Kidney (tissue), 14 donors: Measurements from ENCODE around the gene SLC48A1. TPM values are rescaled to one million over a fixed set of nuclear protein-coding genes. Genes with fewer than 3 reads are reported as not detected.

Source experiments
- DNase-seq, 5 donors: peaks; one replicate each; pipeline ENCODE4 v3.0.0-alpha.2; 2013 to 2020
- FAIRE-seq: peaks from 2 replicates; lab custom pipeline; 2012; peaks lifted over from hg19 to GRCh38; lab: Jason Lieb, UNC
- H3K27ac ChIP-seq, 2 donors: one replicate each; pipeline ENCODE4 v1.7.0; 2013; ENCODE audit warnings: low read depth in 2 of 2, low read length in 2 of 2, inconsistent platforms in 1 of 2
- H3K27me3 ChIP-seq: one replicate; pipeline ENCODE4 v1.7.1; 2013; ENCODE audit warnings: low read length, inconsistent platforms; ENCODE audit not compliant: control insufficient read depth, insufficient read depth
- H3K36me3 ChIP-seq, 3 donors: one replicate each; pipeline versions ENCODE4 v1.7.0 to v1.7.1; 2013; ENCODE audit warnings: low read length in 3 of 3, control low read depth in 1 of 3, inconsistent platforms in 1 of 3; ENCODE audit not compliant: insufficient read depth in 3 of 3, control insufficient read depth in 2 of 3
- H3K4me1 ChIP-seq, 3 donors: one replicate each; pipeline versions ENCODE4 v1.7.0 to v1.7.1; 2013; ENCODE audit warnings: low read length in 3 of 3, inconsistent platforms in 1 of 3, low read depth in 1 of 3; ENCODE audit not compliant: control insufficient read depth in 2 of 3, insufficient read depth in 2 of 3
- H3K4me3 ChIP-seq, 3 donors: one replicate each; pipeline versions ENCODE4 v1.7.0 to v1.8.1; 2013; ENCODE audit warnings: low read length in 3 of 3, control low read depth in 1 of 3, inconsistent platforms in 1 of 3
- H3K9ac ChIP-seq, 3 donors: one replicate each; pipeline versions ENCODE4 v1.7.0 to v1.7.1; 2013; ENCODE audit warnings: low read length in 3 of 3, control low read depth in 1 of 3, inconsistent platforms in 1 of 3
- H3K9me3 ChIP-seq, 3 donors: one replicate each; pipeline versions ENCODE4 v1.7.0 to v1.7.1; 2013; ENCODE audit warnings: low read length in 3 of 3, control low read depth in 1 of 3, inconsistent platforms in 1 of 3; ENCODE audit not compliant: control insufficient read depth in 2 of 3, insufficient read depth in 1 of 3
- CTCF ChIP-seq: IDR thresholded peaks from 3 replicates; pipeline ENCODE4 v1.5.1; 2012; ENCODE audit warnings: mild to moderate bottlenecking, moderate library complexity, borderline replicate concordance; ENCODE audit not compliant: insufficient read depth; ENCODE audit errors: extremely low read depth
- intact Hi-C: fragments of 100-400 bp; cut with DNase I; formaldehyde crosslinking; loops from one replicate; pipeline ENCODE4 v1.11.1; 2022
- polyA plus RNA-seq: library from polyadenylated mRNA; stranded (reverse); fragments of 350-450 nt; fragmentation: Illumina TruSeq; extraction: RNeasy Lipid Tissue Mini Kit (QIAGEN cat#74804); gene quantifications from one replicate; pipeline ENCODE4 v1.2.3, GENCODE V29; 2014; ENCODE audit warnings: low read depth, low replicate concordance; ENCODE audit not compliant: insufficient read depth
- total RNA-seq: library from RNA; stranded (reverse); fragmentation: NEBNext Ultra II Directional; extraction: Animal tissue kit (Norgen Biotek cat#: 25700); gene quantifications from one replicate; pipeline ENCODE4 v1.2.1, GENCODE V29; 2021
- donor health status: control.
- donor health status: control.
- donor health status: control.
- donor health status: control.
- donor health status: control.
- donor health status: DM: yes; HTN: yes; CAD: no.
- donor health status: Normal renal cell carcinoma (clear cell type).

The SLC48A1 gene
- total and polyA plus RNA-seq, 2 donors from 2014 or later = 56.9 to 69.9 TPM

GRCh38 chr12:47757364-47757839 lies 15.6 kb upstream of the SLC48A1 start:
- H3K36me3 ChIP-seq = peaks cover 0 to 12% (median 2%) of the 10 kb centered on the region in 3 donors
- no peak for TF ChIP-seq CTCF
- DNase-seq = no peak
- intact Hi-C loops = no loop called here
- H3K4me1 ChIP-seq = peaks cover 7 to 53% (median 50%) of the 10 kb centered on the region in 3 donors
- H3K9me3 ChIP-seq = no peaks in the 10 kb centered on the region
- peak overlapping the region; percentile 21 to 73 (median 54) for H3K4me3 ChIP-seq
- peak overlapping the region; percentile 13 to 76 (median 57) for H3K9ac ChIP-seq
- peak overlapping the region; percentile 81 to 92 for H3K27ac ChIP-seq
- no peaks in the 10 kb centered on the region for H3K27me3 ChIP-seq
- FAIRE-seq = no peak

GRCh38 chr12:47757840-47758583 lies 15.0 kb upstream of the SLC48A1 start:
- peak in 4 of 5 donors; percentile 54 to 89 (median 64) for DNase-seq
- intact Hi-C loops = no loop called here

GRCh38 chr12:47758584-47758833 lies 14.5 kb upstream of the SLC48A1 start:
- Histone ChIP-seq H3K27me3 (no peaks in the 10 kb centered on the region), H3K27ac (peak overlapping the region; percentile 81 to 92), H3K9me3 (no peaks in the 10 kb centered on the region), H3K4me3 (peak overlapping the region; percentile 53 to 73 (median 54)), H3K9ac (peak overlapping the region in 2 of 3 donors; percentile 57 to 76), H3K36me3 (peaks cover 0 to 12% (median 2%) of the 10 kb centered on the region in 3 donors), H3K4me1 (peaks cover 12 to 53% (median 52%) of the 10 kb centered on the region in 3 donors)
- FAIRE-seq (no peak), DNase-seq (peak in 1 of 5 donors; percentile 34)
- TF ChIP-seq CTCF = no peak
- intact Hi-C loops = no loop called here

More at GRCh38 chr12:47757840-47758583, 15.0 kb upstream of the SLC48A1 start:
- no peaks in the 10 kb centered on the region for H3K27me3 ChIP-seq
- peaks cover 0 to 12% (median 2%) of the 10 kb centered on the region in 3 donors for H3K36me3 ChIP-seq
- H3K9ac ChIP-seq = peak overlapping the region; percentile 13 to 76 (median 57)
- peaks cover 9 to 54% (median 52%) of the 10 kb centered on the region in 3 donors for H3K4me1 ChIP-seq
- H3K4me3 ChIP-seq = peak overlapping the region; percentile 53 to 73 (median 54)
- FAIRE-seq = no peak
- H3K9me3 ChIP-seq = no peaks in the 10 kb centered on the region
- TF ChIP-seq CTCF = no peak
- H3K27ac ChIP-seq = peak overlapping the region; percentile 81 to 92
